A673 (cell line): Measurements from ENCODE around the gene PPP2R2D.

Experiments used
- CTCF ChIP-seq: fragments of 300-800, 200-600 bp; sonication (generic); conservative IDR thresholded peaks from 2 replicates; pipeline ENCODE4 v1.5.1; 2017; ENCODE audit warnings: low read depth, mild to moderate bottlenecking, antibody characterized with exemption, low read length, moderate library complexity, mixed read lengths
- EZH2 ChIP-seq: fragments of 200-600 bp; sonication (generic); IDR thresholded peaks from 2 replicates; pipeline ENCODE4 v1.6.1; 2017; ENCODE audit warnings: borderline replicate concordance, low read depth, mild to moderate bottlenecking, mixed read lengths, antibody characterized with exemption, low read length; ENCODE audit not compliant: poor library complexity, severe bottlenecking

GRCh38 chr10:131896403-131896802, 4.4 kb upstream of the PPP2R2D start:
- TF ChIP-seq CTCF, result no peak
- no peak for TF ChIP-seq EZH2
